PC-3 (cell line): ENCODE data around the gene RBM4B. TPM values are rescaled to one million over a fixed set of nuclear protein-coding genes. Genes with fewer than 3 reads are reported as not detected.

ENCODE experiments used
- ATAC-seq: fragments of 200-7000 bp; cut with Tn5 transposase; 2 replicates; pipeline ENCODE4 v1.9.1; 2020; ENCODE audit warnings: mild to moderate bottlenecking, moderate library complexity
- BruUV-seq: library from RNA; stranded (reverse); fragments of 400-500 nt; replicated peaks from 2 replicates; lab custom pipeline; 2021; lab: Mats Ljungman, UMichigan
- CTCF ChIA-PET: fragments of 300-600 bp; sonication (Branson Sonifier 250); formaldehyde crosslinking; loops from one replicate; lab custom pipeline; 2022; ENCODE audit warnings: antibody characterized with exemption; lab: Charles Lee
- POLR2A ChIA-PET: fragments of 300-600 bp; sonication (Branson Sonifier 250); formaldehyde crosslinking; loops from one replicate; lab custom pipeline; 2022; ENCODE audit warnings: antibody characterized with exemption; ENCODE audit not compliant: unreplicated experiment; lab: Charles Lee
- DNase-seq: peaks from one replicate; pipeline ENCODE4 v3.0.0-alpha.2; 2015
- H2AFZ ChIP-seq: fragments of 300-600 bp; sonication (generic); 2 replicates; pipeline ENCODE4 v1.6.0; 2016; ENCODE audit warnings: antibody characterized with exemption, low read length
- H3F3A ChIP-seq: fragments of 300-600 bp; sonication (generic); one replicate; pipeline ENCODE4 v1.6.0; 2017; ENCODE audit warnings: antibody characterized with exemption, low read length, control low read depth, mild to moderate bottlenecking; ENCODE audit not compliant: unreplicated experiment
- H3K27ac ChIP-seq: fragments of 300-600 bp; sonication (generic); 2 replicates; pipeline ENCODE4 v1.5.1; 2016; ENCODE audit warnings: mild to moderate bottlenecking, low read length
- H3K27me3 ChIP-seq: fragments of 300-600 bp; sonication (generic); 2 replicates; pipeline ENCODE4 v1.6.1; 2016; ENCODE audit warnings: low read length, mixed read lengths
- H3K36me3 ChIP-seq: fragments of 300-600 bp; sonication (generic); 2 replicates; pipeline ENCODE4 v1.6.1; 2016; ENCODE audit warnings: low read depth, mixed run types, low read length, mixed read lengths
- H3K4me1 ChIP-seq: fragments of 300-600 bp; sonication (generic); 2 replicates; pipeline ENCODE4 v1.5.1; 2016; ENCODE audit warnings: low read length; ENCODE audit not compliant: insufficient read depth
- H3K4me2 ChIP-seq: fragments of 300-600 bp; sonication (generic); 2 replicates; pipeline ENCODE4 v1.6.0; 2016; ENCODE audit warnings: low read length
- H3K4me3 ChIP-seq: fragments of 300-600 bp; sonication (generic); 2 replicates; pipeline ENCODE4 v1.5.1; 2016; ENCODE audit warnings: mild to moderate bottlenecking, low read length, mixed read lengths
- H3K79me2 ChIP-seq: fragments of 300-600 bp; sonication (generic); 2 replicates; pipeline ENCODE4 v1.6.1; 2017; ENCODE audit warnings: low read length, mixed read lengths
- H3K9ac ChIP-seq: fragments of 300-600 bp; sonication (generic); 2 replicates; pipeline ENCODE4 v1.6.0; 2016; ENCODE audit warnings: mild to moderate bottlenecking, low read length
- H3K9me2 ChIP-seq: fragments of 300-600 bp; sonication (generic); replicated peaks from 2 replicates; pipeline ENCODE4 v1.6.1; 2016; ENCODE audit warnings: mixed run types, low read length, mixed read lengths
- H3K9me3 ChIP-seq: fragments of 300-600 bp; sonication (generic); 2 replicates; pipeline ENCODE4 v1.6.1; 2016; ENCODE audit warnings: low read length, mixed read lengths
- H4K20me1 ChIP-seq: fragments of 300-600 bp; sonication (generic); 2 replicates; pipeline ENCODE4 v1.6.1; 2016; ENCODE audit warnings: low read length, mixed read lengths
- CTCF ChIP-seq: fragments of 300-600 bp; sonication (generic); conservative IDR thresholded peaks from 2 replicates; pipeline ENCODE4 v1.5.1; 2017; ENCODE audit warnings: antibody characterized with exemption, low read depth, mild to moderate bottlenecking, low read length
- EZH2 ChIP-seq: fragments of 300-600 bp; sonication (generic); IDR thresholded peaks from one replicate; pipeline ENCODE4 v1.6.1; 2017; ENCODE audit warnings: antibody characterized with exemption, mild to moderate bottlenecking, low read length; ENCODE audit not compliant: unreplicated experiment
- EZH2phosphoT487 ChIP-seq: fragments of 300-600 bp; sonication (generic); IDR thresholded peaks from 2 replicates; pipeline ENCODE4 v1.6.1; 2018; ENCODE audit warnings: mild to moderate bottlenecking, antibody characterized with exemption, low read length, borderline replicate concordance
- intact Hi-C: fragments of 100-400 bp; cut with micrococcal nuclease; formaldehyde crosslinking; loops from 2 replicates; pipeline ENCODE4 v1.9.0; 2023
- total RNA-seq: library from RNA; depleted of rRNA; stranded (reverse); fragments of >200 nt; gene quantifications from 2 replicates; pipeline ENCODE4 v1.2.3, GENCODE V29; 2014

The RBM4B gene
- total RNA-seq, 1 experiment from 2014 or later, result 40.2 TPM

- Histone ChIP-seq H3K4me2 (no peak overlapping the region), H3K36me3 (peaks cover 28% of the 10 kb centered on the region; the same call in 1 of the 2 replicates), H3K79me2 (no peaks in the 10 kb centered on the region), H3K27ac (no peak overlapping the region), H3K9me2 (no peaks in the 10 kb centered on the region), H3K9ac (no peak overlapping the region), H3F3A (no peaks in the 10 kb centered on the region), H4K20me1 (no peaks in the 10 kb centered on the region), H3K9me3 (no peaks in the 10 kb centered on the region), H2AFZ (no peak overlapping the region), H3K4me1 (no peaks in the 10 kb centered on the region), H3K27me3 (no peaks in the 10 kb centered on the region), H3K4me3 (no peak overlapping the region)
- ChIA-PET POLR2A (no interaction called here), CTCF (no interaction called here)
- no peak for DNase-seq
- intact Hi-C loops, result no loop called here
- no TSS peak for BruUV-seq
- TF ChIP-seq EZH2phosphoT487 (no peak), EZH2 (no peak), CTCF (no peak)
- ATAC-seq, result no peak
Observed at GRCh38 chr11:66706989-66707388, 29.3 kb upstream of the RBM4B start.

- Histone ChIP-seq H4K20me1 (no peaks in the 10 kb centered on the region), H3K36me3 (peaks cover 30% of the 10 kb centered on the region), H3K9me3 (no peaks in the 10 kb centered on the region), H3K9ac (no peak overlapping the region), H3K9me2 (no peaks in the 10 kb centered on the region), H3K27me3 (no peaks in the 10 kb centered on the region), H3K27ac (no peak overlapping the region), H3K4me2 (no peak overlapping the region), H3K4me1 (no peaks in the 10 kb centered on the region), H3K4me3 (no peak overlapping the region), H2AFZ (no peak overlapping the region), H3F3A (no peaks in the 10 kb centered on the region), H3K79me2 (no peaks in the 10 kb centered on the region)
- TF ChIP-seq EZH2phosphoT487 (no peak), CTCF (no peak), EZH2 (no peak)
- DNase-seq (no peak), ATAC-seq (no peak)
- POLR2A ChIA-PET, result no interaction called here
- no TSS peak for BruUV-seq
- intact Hi-C loops, result no loop called here
- CTCF ChIA-PET, result no interaction called here
Observed at GRCh38 chr11:66705587-66706335, 28.1 kb upstream of the RBM4B start.

- Histone ChIP-seq H3K79me2 (no peaks in the 10 kb centered on the region), H2AFZ (no peak overlapping the region), H3K9me2 (no peaks in the 10 kb centered on the region), H3K4me1 (no peaks in the 10 kb centered on the region), H3K9ac (no peak overlapping the region), H3F3A (no peaks in the 10 kb centered on the region), H3K4me3 (no peak overlapping the region), H3K9me3 (no peaks in the 10 kb centered on the region), H3K27me3 (no peaks in the 10 kb centered on the region), H4K20me1 (no peaks in the 10 kb centered on the region), H3K36me3 (peaks cover 27% of the 10 kb centered on the region), H3K27ac (no peak overlapping the region), H3K4me2 (no peak overlapping the region)
- DNase-seq (no peak), ATAC-seq (no peak; the same call in 1 of the 2 replicates)
- POLR2A ChIA-PET, result no interaction called here
- TF ChIP-seq EZH2phosphoT487 (no peak), EZH2 (no peak), CTCF (no peak)
- CTCF ChIA-PET, result no interaction called here
- BruUV-seq, result no TSS peak
- intact Hi-C loops, result no loop called here
Observed at GRCh38 chr11:66704659-66705360, 27.1 kb upstream of the RBM4B start.
